Measurements from ENCODE around the gene POU2F2.
"Not testable (repeated sequence)": the region's sequence is repeated elsewhere in the genome, so short reads cannot be mapped to it uniquely, and the experiment has no call there.

Gene POU2F2

GRCh38 chr19:42059196-42059595 lies 73.0 kb downstream of the POU2F2 start:
- no peak for DNase-seq

- DNase-seq: no peak
These were observed 74.4 kb downstream of the POU2F2 start for GRCh38 chr19:42057846-42058245.

- no peak for DNase-seq
These were observed 78.0 kb downstream of the POU2F2 start for GRCh38 chr19:42054205-42054604.

- no peak for DNase-seq
These were observed 79.0 kb downstream of the POU2F2 start for GRCh38 chr19:42053037-42053935.

GRCh38 chr19:42052241-42052863 lies 79.9 kb downstream of the POU2F2 start:
- DNase-seq: no peak

GRCh38 chr19:42051166-42052115 lies 80.8 kb downstream of the POU2F2 start:
- DNase-seq: no peak

GRCh38 chr19:42048992-42049391 lies 83.3 kb downstream of the POU2F2 start:
- no peak for DNase-seq

GRCh38 chr19:42045575-42045974 lies 86.7 kb downstream of the POU2F2 start:
- DNase-seq: no peak

- no peak for DNase-seq
These were observed 89.6 kb downstream of the POU2F2 start for GRCh38 chr19:42042455-42043170.

- DNase-seq: not testable (repeated sequence)
These were observed 91.8 kb downstream of the POU2F2 start for GRCh38 chr19:42040491-42040890.

GRCh38 chr19:42040031-42040430 lies 92.2 kb downstream of the POU2F2 start:
- no peak for DNase-seq

- no peak for DNase-seq
These were observed 93.6 kb downstream of the POU2F2 start for GRCh38 chr19:42038666-42039065.

- no peak for DNase-seq
These were observed 94.6 kb downstream of the POU2F2 start for GRCh38 chr19:42037649-42038048.
